Measurements from ENCODE around the gene CALN1.

GRCh38 chr7:72077786-72078185, 334.4 kb downstream of the CALN1 start:
- no peak for TF ChIP-seq CTCF (IDR thresholded peaks at IDR 0.05; ENCODE audit: low read length)
- TF ChIP-seq EZH2 (IDR thresholded peaks at IDR 0.05; ENCODE audit: borderline replicate concordance, low read length): no peak
